Activated CD4-positive, alpha-beta T cell treated with anti-CD3 and anti-CD28 coated beads, Interleukin-2, Interleukin-4, amounts not matched to agents 100 ng/mL and 50 ng/mL, durations not matched to agents 16 hours and 8 hours (primary cell): ENCODE data around the gene FCHO2.

Experiments used
- DNase-seq: peaks from one replicate; pipeline ENCODE4 v3.0.0-alpha.2; 2020; ENCODE audit warnings: low spot score

The FCHO2 gene

GRCh38 chr5:73028991-73029595 is 73.3 kb downstream of the FCHO2 start:
- DNase-seq = no peak

DNA sequence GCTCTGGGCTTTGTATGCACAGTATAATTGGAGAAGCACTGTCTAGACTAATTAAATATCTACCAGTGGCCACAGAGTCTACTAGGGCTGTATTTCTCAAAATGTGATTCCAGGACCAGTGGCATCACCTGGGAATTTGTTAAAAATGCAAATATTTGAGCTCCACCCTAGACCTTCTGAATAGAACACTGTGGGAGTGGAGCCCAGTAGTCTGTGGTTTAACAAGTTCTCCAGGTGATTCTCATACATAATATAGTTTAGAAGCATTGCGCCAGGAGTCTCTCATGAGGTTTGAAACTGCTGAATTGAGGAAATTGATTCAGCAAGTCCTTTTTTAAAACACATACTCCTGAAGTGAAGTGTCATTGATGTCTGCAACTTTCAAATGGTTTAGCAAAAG is 74.7 kb downstream of the FCHO2 start:
- no peak for DNase-seq

- DNase-seq = no peak
Measured at GRCh38 chr5:73030995-73031394, 75.2 kb downstream of the FCHO2 start.

GRCh38 chr5:73031839-73032238 is 76.0 kb downstream of the FCHO2 start:
- no peak for DNase-seq

DNA sequence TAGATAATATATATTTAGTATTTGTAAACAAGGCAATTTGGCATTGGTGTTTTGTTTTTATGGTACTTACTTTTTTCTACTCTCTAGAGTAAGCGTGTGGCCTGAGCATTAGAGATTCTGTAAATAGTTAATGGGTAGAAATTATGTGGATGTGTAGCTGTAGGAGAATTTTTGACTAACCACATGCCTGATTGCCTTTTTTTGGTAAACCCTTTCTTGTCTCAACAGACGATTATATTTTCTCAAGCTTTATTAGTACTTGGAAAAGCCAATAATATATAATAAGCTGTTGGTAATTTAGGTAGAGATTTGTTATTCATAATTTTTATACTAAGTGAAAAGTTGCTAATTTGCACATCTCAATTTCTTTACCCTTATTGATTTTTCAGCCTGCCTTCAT is 76.8 kb downstream of the FCHO2 start:
- DNase-seq = no peak

DNA sequence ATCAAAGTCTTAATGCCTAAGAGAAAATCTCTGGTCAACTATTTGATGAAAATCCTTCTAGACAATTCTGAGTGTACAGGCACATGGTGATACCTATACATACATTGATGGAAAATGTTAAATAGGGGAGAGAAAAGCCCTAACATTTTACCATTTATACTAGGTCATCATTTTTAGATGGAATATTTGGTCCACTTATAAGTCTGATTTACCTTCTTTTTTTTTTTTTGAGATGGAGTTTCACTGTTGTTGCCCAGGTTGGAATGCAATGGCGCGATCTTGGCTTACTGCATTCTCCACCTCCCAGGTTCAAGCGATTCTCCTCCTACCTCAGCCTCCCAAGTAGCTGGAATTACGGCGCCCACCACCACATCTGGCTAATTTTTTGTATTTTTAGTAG is 81.7 kb downstream of the FCHO2 start:
- no peak for DNase-seq

DNA sequence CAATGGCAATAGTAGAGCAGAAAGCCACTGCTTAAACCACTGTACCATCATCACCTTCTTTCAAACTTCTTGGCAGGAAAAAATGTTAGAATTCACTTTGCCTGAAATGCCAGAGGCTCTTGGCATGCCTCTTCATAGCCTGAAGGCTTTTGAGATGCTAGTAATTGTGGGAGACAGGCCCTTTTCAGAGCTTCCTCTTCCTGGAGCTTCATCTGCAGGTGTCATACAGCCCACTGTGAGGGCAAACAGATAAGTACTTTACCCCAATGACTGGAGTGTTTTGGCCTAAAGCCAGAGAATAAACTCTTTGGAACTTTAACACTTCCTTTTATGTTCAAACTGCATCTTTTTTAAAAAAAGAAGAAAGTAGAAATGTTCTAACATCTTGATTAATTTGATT is 83.2 kb downstream of the FCHO2 start:
- no peak for DNase-seq

DNA sequence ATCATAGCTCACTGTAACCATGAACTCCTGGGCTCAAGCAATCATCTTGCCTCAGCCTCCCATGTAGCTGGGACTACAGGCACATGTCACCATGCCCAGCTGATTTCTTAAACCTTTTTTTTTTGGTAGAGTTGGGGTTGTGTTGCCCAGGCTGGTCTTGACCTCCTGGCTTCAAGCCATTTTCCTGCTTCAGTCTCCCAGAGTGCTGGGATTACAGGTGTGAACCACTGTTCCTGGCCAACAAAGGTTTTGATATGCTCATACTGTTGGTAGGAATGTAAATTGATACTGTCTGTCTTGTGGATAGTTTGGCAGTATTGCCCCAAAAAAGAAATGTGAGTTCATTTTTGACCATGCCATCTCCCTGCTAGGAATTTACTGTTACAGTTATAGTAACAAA is 87.2 kb downstream of the FCHO2 start:
- no peak for DNase-seq

- no peak for DNase-seq
Measured at GRCh38 chr5:73044546-73044945, 88.7 kb downstream of the FCHO2 start.

- no peak for DNase-seq
Measured at GRCh38 chr5:73045623-73046022, 89.8 kb downstream of the FCHO2 start.

DNA sequence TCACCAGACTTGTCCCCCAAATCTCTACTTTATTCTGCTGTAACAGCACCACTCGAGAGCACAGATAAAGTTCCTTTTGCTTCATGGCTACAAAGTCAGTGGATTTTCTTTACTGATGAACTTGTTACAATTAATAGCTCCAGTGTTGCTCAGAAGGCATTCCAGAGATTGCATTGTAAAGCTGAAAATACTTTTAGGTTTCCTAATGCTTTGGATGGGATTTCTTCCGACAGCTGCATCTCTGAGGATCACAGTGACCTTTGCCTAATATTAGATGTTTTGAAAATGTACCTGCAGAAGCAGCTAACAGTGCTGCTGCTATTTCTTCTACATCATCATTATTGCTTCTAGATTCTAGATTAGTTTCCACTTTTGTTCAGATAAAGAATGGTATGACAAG is 105.8 kb downstream of the FCHO2 start:
- no peak for DNase-seq

- no peak for DNase-seq
Measured at GRCh38 chr5:73066466-73066865, 110.6 kb downstream of the FCHO2 start.

DNA sequence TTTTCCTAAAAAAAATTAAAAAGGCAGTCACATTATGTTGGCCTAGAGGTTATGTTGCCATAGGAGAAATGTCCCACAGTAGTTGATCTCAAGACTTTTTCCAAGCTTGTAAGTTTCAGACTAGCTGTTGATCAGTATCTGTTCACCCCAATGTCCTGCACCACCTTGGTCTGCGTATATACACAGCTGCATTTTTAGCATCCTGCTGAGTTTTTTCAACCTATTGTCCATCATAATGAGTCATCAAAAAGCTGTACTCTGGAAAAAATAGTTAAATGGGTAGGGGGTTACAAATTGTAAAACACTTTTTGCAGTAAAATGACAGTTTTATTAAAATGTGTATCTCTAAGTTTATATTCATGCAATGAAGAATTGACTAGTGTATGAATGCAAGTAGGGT is 111.4 kb downstream of the FCHO2 start:
- no peak for DNase-seq

GRCh38 chr5:73081093-73081492 is 125.3 kb downstream of the FCHO2 start:
- DNase-seq = no peak

DNA sequence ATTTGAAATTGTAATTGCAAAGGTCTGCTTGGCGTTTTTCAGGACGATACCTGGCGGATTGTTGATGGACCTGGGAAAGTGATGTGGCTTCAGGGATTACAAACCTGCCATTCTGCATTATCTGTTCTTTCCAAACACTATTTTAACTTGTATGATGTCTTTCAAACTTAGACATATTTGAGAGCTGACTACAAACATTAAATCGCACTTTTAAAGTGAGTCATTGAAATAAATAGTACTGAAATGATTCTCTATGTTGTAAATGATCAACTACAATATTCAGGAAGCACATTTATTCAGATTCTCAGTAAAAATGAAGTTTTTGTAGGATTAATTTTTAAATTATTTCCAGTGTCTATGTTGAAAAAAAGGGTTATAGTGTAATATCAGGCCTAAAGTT is 132.2 kb downstream of the FCHO2 start:
- DNase-seq = no peak

DNA sequence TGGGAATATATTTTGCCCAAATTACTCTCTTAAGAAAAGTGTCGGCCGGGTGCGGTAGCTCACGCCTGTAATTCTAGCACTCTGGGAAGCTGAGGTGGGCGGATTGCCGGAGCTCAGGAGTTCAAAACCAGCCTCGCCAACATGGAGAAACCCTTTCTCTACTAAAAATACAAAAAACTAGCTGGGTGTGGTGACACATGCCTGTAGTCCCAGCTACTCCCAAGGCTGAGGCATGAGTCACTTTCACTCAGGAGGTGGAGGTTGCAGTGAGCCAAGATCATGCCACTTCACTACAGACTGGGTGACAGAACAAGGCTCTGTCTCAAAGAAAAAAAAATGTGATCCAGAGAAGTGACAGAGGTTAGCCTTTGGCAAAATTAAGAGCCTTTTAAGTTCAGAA is 138.1 kb downstream of the FCHO2 start:
- no peak for DNase-seq

DNA sequence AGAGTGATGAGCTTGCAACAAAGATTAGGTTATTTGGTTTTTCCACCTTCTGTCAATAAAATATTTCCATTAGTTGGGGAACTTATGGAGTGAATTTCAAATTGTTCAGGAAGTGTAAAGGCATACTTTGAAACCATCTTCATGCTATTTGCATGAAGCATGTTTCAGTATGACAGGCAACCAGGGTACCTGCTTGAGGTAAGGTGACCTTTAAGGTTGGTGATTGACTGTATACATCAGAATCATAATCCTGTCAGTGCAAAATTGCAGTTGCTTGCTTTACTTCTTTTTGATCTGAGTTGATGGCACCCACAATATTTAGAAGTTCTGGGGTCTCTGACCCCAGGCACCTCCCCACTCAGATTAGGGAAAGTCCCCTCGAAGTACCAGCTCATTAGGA is 138.6 kb downstream of the FCHO2 start:
- DNase-seq = no peak

GRCh38 chr5:73095564-73096238 is 139.9 kb downstream of the FCHO2 start:
- DNase-seq = no peak

- DNase-seq = peak; percentile 5
Measured at GRCh38 chr5:73096239-73096575, 140.4 kb downstream of the FCHO2 start.

DNA sequence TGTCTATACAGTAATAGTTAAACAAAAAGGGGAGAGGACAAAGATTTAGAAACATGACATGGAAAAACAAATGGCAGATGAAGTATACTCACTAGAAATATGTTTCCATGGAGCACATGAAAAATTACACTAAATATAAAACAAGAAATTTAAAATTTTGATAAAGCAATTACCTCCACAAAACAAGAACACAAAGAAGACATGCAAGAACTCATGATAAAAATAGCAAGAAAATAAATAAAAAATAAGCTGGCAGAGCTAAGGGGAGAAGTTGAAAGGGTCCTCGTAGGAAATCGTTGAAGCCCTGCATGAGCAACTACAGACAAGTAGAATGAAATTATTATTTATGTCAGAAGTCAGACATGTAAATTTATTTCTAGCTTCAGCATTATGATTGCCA is 141.9 kb downstream of the FCHO2 start:
- DNase-seq = no peak

DNA sequence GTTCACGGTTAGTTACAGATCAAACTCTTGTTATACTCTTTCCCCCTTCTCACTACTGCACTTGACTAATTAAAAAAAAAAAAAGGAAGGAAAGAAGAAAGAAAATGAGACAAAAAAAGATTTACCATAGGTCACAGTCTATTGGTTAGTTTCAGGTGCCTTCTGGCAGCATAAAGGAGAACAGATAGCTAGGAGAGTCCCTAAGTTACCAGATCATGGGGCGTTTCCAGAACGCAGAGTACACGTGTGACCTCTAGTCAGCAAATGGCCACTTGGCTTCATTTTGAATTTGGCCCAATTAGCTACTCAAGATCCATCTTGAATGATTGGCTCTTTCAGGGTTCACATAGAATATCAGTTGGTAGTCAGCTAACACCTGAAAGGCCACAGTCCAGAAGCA is 144.3 kb downstream of the FCHO2 start:
- DNase-seq = no peak

GRCh38 chr5:73103870-73104299 is 148.0 kb downstream of the FCHO2 start:
- no peak for DNase-seq

- DNase-seq = no peak
Measured at GRCh38 chr5:73104326-73104725, 148.5 kb downstream of the FCHO2 start.

GRCh38 chr5:73106335-73106734 is 150.5 kb downstream of the FCHO2 start:
- no peak for DNase-seq
